Stimulated activated CD8-positive, alpha-beta memory T cell treated with anti-CD3 and anti-CD28 coated beads, Interleukin-4, amount 100 ng/mL, for 4 hours (primary cell): ENCODE results near the gene MINPP1.

Experiments used
- DNase-seq, 2 donors: peaks; one replicate each; pipeline ENCODE4 v3.0.0-alpha.2; 2020; ENCODE audit warnings: low read depth in 2 of 2, low spot score in 1 of 2

MINPP1 gene

DNA sequence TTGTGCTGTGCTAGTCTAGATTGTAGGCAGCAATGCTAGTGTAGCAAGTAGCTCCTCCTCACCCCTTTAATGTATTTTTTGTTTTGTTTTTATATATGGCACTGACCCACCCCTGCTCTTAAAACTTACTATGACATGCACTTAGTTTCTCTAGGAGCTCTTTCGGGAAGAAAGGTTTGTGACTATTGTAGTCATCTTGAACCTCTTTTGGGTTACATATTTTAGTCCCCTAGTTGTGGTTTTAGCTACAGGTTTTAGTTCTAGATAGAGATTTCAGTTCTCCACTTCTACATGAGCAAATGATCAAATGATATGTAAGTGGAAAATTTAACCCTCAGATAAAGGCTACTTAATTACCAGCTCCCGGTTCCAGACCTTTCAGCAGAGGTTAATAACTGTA lies 14.9 kb downstream of the MINPP1 start:
- DNase-seq: no peak

DNA sequence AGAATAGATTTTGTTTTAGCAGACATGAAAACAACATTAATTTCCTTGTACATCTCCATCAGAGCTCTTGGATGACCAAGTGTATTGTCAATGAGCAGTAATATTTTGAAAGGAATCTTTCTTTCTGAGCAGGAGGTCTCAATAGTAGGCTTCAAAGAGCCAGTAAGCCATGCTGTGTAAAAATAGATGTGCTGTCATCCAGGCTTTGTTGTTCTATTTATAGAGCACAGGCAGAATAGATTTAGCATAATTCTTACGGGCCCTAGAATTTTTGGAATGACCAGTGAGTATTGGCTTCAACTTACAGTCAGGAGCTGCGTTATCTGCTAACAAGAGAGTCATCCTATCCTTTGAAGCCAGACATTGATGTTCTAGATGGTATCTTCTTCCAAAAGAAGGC lies 19.0 kb downstream of the MINPP1 start:
- DNase-seq: no peak

DNA sequence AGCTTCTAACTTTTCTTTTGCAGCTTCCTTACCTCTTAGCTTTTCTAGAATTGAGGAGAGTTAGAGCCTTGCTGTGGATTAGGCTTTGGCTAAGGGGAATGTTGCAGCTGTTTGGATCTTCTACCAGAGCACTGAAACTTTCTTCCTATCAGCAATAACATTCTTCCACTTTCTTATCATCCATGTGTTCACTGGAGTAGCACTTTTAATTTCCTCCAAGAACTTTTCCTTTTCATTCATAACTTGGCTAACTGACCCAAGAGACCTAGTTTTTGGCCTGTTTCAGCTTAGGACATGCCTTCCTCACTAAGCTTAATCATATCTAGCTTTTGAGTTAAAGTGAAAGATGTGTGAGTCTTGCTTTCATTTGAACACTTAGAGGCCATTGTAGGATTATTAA lies 19.6 kb downstream of the MINPP1 start:
- DNase-seq: no peak

DNA sequence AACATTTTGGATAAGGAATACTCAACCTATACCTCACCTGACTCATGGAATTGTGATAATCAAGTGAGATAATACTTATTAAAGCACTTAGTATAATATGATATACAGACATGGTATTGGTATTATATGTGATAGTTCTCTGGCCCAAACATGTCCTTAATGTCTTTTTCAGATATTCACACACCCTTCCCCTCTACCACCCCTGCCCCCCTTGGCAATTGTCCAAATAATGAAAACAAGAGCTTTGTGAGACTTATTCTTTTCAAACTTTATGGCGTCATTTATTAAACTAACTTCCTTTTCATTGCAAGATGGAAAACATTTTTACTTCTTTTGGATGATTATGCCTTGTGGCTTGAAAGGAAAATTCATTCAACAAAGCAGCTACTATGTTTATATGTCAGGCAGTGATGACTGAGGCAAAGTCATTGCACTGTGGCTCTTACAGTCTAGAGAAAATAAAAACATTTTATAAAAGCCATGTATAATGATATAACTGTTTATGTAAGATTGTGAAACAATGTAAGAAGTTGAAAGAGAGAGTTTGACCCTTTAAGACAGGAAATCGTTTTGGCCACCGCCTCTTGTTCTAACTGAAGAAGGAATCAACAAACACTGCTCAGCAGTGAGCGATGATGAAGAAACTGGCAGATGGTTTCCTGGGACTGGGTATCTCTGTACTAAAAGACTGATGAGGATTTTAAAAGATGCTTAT lies 27.4 kb downstream of the MINPP1 start:
- DNase-seq: no peak

DNA sequence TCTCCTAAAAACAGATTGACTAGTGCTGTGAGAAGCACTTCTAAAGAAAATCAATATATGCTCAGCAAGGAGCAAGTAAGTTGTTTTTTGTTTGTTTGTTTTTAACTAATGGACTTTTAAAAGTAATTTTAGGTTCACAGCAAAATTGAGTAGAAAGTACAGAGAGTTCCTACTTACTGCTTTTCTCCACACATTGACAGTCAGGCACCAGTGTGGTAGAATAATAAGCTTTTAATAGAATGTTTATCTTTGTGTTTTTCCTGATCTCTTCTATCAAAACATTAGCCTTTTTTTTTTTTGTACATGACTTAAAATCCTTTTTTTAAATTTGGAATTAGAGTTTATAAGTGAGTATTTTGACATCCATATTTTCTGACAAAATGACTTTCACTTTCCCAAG lies 28.0 kb downstream of the MINPP1 start:
- no peak for DNase-seq

DNA sequence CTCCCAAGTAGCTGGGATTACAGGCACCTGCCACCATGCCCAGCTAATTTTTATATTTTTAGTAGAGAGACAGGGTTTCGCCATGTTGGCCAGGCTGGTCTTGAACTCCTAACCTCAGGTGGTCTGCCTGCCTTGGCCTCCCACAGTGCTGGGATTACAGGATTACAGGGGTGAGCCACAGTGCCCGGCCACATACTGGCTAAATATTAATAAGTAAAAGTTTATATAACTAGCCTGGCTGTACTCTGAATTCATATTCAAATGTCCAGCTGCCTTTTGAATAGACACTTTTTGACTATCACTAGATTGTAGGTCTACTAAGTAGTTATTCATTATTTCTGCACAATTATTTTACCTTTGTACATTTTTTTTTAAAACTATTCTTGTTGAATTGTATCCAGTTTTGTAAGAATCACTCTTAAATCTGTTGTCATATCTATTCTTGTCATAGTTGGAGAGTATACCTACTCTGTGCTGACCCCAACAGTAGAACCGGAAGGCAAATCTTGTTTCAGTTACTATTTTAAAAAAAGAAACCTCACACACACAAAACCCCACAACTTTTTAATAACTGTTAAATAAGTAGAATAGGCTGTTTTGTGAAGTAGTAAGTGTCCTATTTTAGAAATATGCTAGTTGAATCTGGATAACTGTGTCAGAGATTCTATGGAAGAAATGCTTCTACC lies 29.6 kb downstream of the MINPP1 start:
- DNase-seq: no peak

DNA sequence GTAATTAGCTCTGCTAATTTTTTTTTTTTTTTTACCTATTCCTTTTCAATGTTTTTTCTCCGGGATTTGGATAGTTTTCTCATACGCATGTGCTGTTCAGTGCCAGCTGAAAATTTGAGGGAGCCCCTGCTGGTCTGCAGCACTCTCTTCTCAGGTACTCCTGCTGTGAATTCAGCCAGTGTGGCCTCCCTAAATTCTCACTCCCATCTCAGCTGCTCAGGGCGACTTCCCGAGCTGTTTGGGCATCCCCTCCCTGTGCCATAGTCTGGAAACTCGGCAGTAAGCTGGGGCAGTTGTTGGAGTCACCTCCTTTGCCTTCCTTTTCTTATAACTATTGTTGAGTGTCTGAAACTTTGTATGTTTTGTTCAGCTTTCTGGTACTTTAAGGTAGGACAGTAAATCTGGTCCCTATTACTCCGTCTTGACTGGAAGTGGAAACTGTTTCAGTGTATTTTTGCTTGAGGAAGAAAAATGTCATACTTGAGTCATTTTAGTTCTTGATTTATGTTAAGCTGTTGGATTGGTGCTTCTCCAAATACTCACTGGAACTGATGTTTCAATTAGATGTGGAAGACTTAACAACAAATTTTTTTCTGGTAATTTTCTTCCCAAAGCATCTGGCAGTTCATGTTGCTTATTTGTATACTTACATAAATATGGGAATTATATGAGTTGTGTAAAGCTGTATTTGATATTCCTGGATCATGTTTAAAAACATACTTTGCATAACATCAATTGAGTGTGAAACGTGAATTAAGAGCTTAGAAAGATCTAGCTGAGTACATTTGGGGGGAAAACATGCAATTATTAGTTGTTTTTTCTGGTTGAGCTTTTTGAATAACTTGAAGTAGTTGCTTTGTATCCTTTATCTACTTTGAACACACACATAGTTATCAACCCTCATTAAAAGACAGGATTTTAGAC lies 33.7 kb downstream of the MINPP1 start:
- DNase-seq: no peak

DNA sequence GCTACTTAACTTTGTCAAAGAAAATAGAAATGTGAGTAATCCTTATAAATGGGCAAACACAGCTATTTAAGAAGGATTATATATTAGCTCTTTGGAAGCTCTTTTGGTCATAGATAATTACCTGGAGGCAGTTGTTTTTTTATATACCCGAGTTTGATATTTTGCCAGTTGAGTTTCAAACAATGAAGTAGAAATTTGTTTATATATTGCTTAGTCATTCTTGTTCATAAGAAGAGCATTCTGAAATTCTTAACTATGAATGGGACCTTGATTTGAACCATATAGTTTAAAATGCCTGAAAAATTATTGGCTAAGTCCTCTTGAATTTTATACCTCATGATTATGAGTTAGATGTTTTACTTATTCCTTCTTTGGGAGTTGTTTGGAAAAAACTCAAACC lies 36.4 kb downstream of the MINPP1 start:
- DNase-seq: no peak

DNA sequence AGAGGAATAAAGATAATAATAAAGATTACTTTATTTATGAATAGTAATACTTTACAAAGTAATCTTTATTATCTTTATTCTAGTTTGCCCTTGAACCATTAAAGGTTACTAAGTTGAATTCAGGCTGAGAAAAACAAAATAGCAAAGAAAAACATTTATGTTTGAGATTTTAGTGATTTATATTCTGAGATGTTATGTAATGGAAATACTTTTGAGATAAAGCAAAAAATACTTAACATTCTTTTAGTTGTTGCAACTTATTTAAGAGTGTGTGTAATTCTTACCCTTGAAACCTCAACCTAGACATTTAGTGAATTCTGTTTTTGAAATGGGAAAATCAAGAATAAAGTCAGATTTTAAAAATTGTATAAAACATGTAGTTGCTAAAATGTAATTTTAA lies 40.0 kb downstream of the MINPP1 start:
- DNase-seq: no peak

DNA sequence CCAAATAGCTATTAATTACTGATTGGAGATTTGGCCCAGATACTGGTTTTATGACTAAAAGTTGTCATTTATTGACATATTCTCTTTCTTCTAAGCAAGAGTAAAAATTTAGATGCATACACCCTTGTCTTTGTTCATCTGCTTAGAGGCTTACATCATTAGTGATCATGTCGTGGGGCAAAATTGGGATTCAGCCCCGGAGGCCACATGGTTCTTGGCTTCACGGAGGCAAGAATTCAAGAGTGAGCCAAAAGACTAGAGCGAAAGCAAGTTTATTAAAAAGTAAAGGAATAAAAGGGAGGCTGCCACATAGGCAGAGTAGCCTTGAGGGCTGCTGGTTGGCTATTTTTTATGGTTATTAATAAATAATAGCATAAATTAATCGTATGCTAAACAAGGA lies 41.1 kb downstream of the MINPP1 start:
- no peak for DNase-seq

DNA sequence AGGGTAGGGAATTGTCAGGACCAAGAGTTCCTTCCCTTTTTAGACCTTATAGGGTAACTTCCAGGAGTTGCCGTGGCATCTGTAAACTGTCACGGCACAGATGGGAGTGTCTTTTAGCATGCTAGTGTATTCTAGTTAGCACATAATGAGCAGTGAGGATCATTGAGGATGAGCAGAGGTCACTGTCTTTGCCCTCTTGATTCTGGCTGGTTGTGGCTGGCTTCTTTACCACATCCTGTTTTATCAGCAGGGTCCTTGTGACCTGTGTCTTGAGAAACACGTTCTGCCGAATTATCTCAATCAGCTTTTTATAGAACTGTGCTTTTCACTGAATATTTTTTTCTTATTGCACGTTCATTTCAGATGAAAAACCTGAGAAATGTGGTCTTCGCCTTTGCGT lies 41.5 kb downstream of the MINPP1 start:
- DNase-seq: no peak

DNA sequence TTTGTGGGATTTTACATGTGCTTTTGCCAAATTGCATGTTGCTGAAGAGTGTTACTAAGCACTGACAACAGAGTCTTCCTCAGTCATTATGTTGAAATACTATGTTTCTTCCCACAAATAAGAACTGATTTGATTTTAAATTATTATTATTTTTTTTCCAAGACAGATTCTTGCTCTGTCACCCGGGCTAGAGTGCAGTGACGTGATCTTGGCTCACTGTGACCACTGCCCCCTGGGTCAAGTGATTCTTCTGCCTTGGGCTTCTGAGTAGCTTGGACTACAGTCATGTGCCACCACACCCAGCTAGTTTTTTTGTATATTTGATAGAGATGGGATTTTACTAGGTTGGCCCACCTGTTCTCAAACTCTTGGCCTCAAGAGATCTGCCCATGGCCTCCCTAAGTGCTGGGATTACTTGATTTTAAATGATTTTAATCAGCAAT lies 42.3 kb downstream of the MINPP1 start:
- no peak for DNase-seq

DNA sequence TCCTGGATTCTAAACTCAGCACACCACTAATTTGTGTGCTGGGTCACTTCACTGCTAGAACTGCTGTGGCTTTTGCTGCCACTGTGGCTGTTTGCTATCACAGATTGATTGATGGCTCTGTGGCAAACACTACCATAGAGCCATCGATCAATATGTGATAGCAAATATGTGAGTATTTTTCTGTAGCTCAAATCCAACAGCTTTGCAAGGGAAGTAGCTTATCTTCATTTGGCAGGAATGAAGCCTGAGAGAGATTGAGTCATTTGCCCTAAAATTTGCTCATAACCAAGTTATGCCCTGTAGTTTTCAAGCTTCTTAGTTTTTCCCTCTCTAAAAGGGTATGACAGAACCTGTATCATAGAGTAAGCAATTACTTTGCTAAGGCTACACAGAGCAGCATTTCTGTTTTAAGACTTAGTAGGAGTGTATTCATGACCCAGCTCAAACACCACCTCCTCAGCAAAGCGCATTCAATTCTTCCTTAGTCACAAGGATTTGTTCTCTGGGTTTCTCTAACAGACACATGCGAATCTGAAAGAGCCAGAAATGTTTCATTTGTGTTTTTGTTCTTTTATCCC lies 43.1 kb downstream of the MINPP1 start:
- DNase-seq: no peak

DNA sequence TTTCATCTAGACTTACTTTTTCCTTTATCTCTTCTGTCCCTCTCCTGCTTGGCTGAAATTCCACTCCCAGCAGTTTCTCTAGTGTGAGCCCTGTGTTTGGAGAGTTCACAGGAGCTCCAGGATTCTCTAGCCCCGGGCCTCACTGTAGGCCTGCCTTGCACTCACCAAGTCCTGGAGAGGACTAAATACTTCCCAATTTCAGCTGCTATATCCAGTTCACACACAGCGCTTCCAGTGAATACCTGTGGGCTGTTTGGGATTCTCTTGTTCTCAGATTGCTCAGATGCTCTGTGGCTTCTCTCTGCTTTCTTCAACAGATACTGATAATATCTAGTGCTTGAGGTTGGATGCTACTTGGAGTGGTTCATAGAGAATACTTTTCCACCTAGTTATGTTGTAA lies 46.0 kb downstream of the MINPP1 start:
- no peak for DNase-seq

DNA sequence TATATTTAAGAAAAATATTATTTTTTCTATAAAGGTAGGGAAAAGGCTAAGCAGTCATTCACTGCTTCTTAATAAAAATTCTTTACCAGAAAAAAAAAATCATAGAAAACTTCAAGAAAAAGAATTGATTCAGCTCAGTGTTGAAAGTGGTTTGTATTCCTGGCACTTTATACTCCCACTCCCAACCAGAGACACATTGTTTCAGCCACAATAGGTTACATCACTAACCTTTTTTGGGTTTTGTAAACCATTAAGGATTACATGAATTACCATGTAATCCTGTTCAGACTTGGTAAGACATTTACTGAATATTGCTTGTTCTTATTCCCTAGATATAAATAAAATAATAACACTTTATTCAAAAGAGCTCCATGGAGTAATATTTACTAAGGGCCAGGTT lies 46.6 kb downstream of the MINPP1 start:
- no peak for DNase-seq

DNA sequence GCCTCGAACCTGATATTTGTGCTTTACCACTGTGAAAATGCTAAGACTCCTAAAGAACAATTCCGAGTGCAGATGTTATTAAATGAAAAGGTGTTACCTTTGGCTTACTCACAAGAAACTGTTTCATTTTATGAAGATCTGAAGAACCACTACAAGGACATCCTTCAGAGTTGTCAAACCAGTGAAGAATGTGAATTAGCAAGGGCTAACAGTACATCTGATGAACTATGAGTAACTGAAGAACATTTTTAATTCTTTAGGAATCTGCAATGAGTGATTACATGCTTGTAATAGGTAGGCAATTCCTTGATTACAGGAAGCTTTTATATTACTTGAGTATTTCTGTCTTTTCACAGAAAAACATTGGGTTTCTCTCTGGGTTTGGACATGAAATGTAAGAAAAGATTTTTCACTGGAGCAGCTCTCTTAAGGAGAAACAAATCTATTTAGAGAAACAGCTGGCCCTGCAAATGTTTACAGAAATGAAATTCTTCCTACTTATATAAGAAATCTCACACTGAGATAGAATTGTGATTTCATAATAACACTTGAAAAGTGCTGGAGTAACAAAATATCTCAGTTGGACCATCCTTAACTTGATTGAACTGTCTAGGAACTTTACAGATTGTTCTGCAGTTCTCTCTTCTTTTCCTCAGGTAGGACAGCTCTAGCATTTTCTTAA lies 47.7 kb downstream of the MINPP1 start:
- DNase-seq: no peak

DNA sequence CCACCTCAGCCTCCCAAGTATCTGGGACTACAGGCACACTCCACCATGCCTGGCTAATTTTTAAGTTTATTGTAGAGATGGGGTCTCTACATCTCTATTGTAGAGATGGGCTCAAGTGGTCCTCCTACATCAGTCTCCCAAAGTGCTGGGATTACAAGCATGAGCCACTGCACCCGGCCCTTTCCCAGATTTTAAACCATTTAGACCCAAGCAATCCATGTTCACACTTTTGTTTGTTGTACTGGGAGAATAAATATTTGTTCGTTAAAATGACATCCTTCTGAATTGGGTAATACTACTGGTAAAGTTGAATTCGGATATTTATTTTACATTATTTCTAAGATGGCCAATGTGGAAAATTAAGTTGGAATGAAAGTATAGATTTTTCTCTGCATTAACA lies 52.7 kb downstream of the MINPP1 start:
- DNase-seq: no peak

DNA sequence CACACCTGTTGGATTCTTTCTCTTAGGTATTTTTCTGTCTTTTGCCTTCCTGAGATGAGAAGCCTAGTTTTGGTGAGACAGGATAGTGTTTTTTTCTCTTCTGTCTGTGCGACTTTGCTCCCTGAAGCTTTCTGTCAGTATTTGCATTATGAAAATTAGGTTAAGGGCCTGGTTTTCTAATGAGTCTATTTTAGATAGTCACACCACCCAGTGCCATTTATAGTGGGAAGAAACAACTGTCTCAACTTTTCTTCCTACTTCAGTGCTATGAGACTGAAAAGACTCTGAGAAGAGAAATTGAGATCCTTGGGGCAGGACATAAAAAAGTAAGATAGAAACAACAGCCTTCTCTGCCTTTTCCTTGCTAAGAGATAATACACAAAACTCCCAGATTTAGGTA lies 53.6 kb downstream of the MINPP1 start:
- no peak for DNase-seq

DNA sequence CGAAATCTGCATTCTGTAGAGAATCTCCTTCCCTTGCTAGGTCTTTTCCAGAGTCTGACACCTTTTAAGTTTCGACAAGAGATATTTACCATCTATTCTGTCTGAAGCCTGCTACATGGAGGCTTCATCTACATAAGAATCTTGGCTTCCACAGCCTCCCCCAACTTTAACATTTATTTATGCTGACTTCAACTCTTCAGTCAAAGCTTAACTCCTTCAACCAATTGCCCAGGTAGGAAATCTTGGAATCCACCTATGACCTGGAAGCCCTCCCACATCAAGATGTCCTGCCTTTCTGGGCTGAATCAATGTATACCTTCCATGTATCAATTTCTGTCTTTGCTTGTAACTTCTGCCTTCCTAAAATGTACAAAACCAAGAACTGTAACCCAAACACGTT lies 54.7 kb downstream of the MINPP1 start:
- DNase-seq: no peak

DNA sequence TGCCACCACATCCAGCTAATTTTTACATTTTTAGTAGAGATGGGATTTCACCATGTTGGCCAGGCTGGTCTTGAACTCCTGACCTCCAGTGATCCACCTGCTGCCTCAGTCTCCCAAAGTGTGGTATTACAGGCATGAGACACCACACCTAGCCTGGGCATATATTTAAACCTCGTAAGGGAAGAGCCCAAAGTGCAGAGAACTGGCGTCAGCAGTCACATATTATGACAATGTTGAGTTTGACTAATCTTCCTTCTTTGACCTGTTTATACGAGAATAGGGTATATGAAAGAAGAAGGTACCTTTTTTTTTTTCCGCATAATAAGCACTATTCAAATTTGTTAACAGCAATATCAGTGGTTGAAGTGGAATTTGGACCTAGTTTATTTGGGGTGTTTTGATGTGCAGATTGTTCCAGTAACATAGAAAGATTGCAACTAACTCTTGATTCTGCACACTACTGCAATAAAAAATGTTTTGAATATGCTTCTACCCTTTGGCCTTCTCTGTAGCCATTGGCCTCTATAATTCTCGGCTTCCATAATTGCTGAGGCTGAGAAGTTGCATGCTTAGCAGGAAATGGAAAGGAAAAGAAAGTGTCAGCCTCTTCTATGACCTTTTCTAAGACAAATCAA lies 55.9 kb downstream of the MINPP1 start:
- DNase-seq: no peak

DNA sequence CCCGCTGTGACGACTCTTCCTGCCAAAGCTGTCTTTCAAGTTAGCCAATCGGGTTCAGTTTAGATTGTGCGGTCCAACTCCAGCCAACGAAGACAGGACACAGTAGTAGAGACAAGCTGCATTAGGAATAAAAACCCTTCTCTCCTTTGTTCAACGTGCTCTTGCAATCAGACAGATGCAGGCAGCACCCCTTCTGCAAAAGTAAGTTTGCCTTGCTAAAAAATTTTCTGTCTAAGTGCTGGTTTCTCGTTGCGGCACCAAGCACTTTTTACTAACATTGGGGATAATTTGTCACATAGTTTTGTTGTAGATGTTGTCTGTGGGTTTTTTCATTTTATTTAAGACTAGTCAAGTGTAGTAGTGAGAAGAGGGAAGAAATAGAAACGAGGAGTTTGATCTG lies 58.1 kb downstream of the MINPP1 start:
- DNase-seq: no peak
